CD4-positive, alpha-beta T cell treated with Interleukin-15 for 4 hours (primary cell): Measurements from ENCODE around the gene EFNA5.

Experiments used
- DNase-seq: peaks from one replicate; pipeline ENCODE4 v3.0.0-alpha.2; 2020; ENCODE audit warnings: low spot score

Gene EFNA5

DNA sequence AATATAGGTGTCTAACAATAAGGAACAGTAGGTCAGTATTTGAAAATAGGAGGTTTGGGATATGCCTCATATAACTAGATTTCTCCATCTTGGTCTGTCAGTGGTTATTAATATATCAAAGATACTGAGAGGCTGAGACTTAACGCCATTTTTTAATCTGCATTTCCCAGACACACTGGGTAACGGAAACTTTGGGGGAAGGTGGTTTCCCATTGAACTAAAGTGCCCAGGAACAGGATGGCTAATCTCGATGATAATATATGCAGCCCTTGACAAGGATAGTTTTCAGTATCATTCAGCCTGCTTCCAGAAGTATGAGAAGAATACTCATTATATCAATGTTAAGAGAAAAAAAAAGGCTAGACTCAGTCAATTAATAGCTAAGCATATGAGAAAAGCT lies 30.7 kb downstream of the EFNA5 start:
- no peak for DNase-seq

DNA sequence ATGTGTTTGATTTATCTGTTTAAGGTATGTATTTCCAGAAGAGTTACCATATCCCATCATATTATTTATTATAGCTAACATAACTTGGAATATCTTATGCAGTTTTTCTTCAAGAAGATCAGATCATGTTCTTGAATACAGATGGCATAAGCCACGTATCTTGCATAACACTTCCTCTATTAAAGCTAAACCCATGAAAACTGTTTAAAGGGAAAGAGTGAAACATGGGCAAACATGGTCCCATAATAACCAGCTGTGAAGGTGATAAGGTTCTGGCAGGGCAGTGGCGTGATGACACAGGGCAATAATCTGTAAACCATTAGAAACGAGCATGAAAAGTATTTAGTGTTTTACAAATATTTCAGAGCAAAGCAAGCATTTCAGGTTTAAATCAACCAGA lies 34.2 kb downstream of the EFNA5 start:
- no peak for DNase-seq

DNA sequence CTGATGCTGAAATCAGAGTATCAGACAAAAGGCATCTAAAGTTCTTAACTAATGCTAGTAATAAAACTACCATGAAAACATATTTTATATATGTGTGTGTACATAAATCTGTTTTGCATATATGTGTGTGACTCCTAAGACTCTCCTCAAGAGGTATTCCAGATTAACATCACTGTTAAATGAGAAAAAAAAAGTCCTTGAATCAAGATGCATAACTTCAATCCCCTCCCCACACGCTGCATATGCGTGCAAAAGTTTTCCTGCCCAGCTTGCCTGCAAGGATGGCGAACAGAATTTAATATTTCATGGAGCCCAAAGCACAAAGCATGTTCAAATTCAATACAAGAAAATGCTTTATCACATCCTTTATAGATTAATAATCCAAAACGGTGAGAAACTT lies 34.7 kb downstream of the EFNA5 start:
- no peak for DNase-seq

DNA sequence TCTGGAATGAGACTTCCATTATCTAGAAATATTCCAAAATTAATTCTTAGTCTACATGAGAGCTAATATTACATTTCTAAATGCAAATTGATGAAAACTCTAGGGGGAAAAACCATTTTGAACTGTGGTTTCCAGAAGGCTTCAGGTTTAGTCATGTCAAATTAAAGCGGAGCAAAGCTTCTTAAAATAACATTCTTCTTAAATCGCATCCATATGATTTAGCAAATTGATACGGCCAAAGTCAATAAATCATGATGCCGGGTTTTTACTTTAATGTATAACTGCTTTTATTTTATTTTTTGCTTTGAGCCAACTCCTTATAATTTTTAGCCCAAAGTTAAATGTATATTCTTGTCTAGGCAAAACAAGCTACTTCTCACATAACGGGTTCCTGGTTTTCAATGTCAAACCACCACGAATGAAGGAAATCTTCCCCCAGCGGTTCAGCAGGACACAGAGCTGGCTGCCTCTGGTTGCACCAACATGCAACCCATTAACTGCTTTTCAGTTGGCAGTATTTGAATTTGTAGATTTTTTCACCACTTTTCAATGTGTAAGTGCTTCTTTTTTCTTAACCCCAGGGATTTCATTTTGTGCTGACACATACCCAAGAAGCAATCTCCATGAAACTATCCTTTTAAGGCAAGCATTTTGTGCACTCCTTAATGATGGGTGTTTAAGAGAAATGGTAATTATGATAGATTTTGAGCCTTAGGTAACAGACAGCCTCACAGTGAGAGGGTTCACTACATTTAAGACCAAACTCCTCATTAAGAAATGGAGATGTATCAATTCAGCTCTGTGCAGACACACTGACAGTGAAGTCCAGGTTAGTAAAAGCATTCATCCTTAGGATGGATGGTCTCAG lies 35.5 kb downstream of the EFNA5 start:
- no peak for DNase-seq

DNA sequence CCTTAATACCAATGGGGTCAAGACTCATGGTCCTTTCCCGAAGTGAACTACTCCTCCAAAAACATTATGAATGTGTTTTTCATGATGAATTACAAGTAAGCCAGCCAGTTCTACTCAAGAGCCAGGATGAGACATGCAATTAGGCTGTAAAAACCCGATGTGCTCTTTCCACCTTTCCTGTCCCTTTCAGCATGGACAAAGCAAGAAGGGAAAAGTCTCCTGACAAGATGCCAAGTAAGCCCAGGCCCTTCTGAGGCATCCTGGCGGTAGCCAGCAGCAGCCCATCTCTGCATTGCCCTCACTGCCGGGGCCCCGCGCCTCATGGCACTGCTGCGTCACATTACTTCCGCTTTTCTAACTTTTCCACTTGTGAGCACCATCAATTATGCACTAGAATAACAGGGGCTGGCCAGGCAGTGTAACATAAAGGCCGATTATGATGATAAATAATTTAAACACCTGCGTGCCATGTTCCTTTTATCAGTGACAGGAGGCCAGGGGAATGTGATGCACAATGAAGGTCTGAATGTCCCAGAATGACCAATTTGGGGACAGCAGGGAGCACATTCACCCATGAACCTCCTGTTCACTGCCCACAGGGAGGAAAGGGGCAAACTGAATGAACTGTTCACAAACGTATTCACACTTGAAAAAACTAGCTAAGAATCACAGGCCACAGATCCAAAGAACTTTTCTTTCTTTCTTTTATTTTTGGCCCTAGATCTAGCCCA lies 37.4 kb downstream of the EFNA5 start:
- no peak for DNase-seq

DNA sequence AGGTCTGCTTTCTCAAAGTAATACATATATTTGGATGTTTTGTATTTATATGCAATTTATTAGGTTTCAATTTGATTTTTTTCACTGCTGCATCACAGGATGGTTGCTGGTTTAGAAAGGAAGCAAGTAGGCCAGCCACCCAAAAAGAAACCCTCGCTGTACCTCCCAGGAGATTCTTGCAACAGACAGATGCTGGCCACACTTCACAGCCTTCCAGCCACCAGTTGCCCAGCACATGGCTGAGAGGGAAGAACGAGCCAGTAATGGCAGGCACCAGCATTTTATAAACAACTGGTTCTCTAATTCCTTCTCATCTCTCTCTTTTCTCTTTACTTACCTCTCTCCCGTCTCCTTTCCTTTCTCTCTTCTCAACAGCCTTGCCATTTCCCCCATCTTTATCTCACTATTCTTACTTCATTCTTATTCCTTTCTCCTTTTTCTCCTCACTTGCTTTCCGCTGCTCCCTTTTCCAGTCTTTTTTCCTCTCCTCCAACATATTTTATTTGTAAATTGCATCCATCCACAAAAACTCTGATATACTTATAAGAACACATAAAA lies 38.9 kb downstream of the EFNA5 start:
- no peak for DNase-seq

DNA sequence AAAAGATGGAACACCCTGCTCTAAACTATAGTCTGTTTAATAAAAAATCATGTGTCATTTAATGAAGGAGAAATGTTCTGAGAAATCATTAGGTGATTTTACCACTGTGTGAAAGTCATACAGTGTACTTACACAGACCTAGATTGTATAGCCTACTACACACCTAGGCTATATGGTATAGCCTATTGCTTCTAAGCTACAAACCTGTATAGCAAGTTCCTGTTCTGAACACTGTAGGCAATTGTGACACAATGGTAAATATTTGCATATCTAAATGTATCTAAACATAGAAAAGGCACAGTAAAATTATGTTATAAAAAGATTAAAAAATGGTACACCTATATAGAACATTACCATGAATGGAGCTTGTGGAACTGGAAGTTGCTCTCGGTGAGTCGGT lies 40.6 kb downstream of the EFNA5 start:
- no peak for DNase-seq

DNA sequence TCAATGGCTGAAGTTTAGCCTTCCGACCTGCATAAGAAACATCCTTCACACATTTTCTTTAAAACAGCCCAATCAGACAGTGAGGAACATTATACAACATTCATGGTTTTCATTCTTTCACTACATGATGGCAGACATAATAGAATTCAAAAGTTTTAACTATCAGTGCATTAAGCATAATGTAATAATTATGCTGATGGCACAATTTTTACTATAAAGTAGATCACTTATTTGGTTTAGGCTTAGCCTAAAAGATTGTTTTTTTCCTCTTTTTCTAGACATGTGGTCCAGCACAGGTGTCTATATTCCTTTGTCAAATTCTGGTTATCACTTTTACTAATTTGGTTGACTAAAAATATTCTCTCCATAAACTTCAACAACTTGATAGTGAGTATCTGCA lies 46.5 kb downstream of the EFNA5 start:
- DNase-seq: no peak

DNA sequence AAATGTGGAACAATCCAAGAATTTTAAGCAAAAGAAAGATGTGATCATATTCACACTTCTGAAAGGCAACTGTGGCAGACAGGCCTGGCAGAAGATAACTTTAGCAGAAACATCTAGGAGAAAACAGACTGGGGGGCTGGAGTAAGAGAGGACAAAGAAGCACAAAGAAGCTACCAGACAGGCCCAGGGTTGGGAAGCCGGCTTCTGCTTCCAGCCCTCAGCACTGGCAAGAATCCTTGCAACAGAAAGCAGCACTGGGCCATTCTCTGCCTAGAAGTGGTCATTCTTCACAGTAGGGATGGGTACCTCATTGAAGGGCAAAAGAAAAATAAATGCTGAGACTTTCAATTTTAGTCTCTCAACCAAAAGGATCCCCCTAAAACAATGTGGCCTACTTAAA lies 49.6 kb downstream of the EFNA5 start:
- DNase-seq: no peak

DNA sequence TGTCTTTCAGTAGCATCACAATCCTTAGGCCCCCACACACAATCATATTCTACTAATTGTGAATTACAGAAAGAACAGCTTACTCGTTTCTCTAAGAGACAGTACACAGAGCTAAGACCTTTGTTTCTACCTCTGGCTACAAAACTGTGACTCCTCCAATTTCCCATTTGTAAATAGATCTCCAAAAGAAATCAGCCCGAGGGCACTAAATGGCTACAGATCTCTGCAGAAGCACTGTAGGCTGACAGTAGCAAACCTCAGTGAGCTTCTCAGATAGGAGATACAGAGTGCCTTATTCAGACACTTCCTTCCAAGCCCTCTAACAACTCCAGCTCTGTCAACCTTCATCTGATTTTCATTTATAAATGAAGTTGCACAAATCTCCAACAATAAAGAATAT lies 51.0 kb downstream of the EFNA5 start:
- DNase-seq: no peak

DNA sequence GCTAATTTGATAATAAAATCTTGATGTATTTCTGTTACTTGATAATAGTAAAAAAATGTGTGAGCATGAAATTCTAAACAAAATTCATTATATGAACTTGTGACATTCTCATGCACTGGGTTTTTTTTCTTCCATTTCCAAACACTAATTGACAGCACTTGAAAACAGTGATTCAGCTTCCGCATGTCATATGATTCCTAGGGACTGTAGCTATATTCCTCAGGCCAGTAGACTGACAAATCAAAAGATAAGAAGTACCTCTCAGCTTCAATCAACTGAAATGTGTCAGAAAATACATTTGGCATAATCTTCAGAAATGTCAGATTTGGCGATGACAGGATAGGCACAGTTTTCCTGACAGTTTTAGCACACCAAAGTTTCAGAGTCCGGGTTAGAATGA lies 52.5 kb downstream of the EFNA5 start:
- DNase-seq: no peak

DNA sequence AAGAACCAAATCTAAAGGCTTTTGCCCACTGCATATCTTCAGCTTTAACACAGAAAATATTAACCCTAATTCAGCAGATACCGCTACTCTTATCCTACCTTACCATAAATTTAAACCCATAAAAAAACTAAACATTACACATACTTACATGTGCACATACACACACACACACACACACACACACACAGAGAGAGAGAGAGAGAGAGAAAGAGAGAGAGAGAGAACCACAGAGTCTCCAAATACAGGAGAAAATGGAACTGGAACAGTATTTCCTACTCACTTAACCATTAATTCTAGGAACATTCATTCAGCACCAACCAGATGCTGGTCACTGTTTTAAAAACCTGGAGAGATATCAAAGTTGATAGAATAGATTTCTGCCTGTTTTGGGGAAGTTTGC lies 53.7 kb downstream of the EFNA5 start:
- DNase-seq: no peak

DNA sequence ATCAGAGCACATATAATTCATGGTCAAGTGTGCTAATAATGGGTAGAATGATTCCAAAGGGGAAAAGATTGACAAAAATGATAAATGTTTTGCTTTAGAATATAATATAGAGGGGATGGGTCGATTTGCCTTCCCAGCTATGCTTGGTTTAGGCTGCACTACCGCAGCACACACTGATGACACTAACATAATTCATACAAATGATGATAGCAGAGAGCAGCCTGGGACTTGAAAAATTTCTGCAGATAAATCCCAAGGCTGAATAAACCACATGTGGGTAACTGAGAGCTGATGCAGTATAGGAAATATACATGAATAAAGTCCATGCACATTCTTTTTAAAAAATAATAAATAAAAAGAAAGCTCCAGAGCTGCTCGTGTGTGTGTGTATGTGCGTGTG lies 54.5 kb downstream of the EFNA5 start:
- no peak for DNase-seq

DNA sequence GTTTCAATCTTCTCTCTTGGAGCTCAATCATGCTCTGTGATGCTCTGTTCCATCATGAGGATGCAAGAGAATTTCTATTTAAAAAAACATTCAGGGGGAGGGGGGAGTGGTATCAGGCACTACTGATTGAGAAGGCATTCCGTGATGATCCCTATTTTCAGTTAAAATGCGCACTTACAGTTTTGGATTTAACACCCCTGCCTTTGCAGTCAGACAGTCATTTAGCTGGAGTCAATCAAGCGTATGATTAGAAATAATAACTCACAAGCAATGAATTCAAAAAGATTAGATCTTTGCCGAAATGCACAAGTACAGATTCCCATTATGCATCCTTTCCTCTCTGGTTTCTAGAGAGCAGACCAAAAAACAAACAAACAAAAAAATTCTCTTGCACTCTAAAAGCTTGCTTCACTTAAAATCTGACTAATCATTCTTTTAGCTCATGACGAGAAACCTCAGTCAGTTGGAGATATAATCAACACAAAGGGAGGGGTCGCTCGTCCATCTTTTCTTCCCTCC lies 55.4 kb downstream of the EFNA5 start:
- DNase-seq: no peak

DNA sequence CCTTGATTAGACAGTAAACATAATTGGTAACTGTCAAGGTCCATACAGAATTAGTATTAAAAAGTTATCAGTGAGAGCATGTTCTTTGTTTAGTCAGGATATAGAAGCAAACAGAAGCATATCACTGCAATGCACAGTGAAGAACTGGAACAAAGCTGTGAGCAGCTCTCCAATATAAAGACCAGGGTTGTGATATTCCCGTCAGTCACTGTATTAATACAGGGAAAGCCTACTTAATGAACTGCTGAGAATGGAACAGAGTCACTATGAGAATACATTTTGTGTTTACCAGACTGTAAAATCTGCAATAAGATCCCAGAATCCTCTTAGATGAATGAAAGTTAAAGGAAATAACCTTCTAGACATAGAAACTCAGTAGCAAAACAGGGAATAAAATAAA lies 58.2 kb downstream of the EFNA5 start:
- DNase-seq: no peak

DNA sequence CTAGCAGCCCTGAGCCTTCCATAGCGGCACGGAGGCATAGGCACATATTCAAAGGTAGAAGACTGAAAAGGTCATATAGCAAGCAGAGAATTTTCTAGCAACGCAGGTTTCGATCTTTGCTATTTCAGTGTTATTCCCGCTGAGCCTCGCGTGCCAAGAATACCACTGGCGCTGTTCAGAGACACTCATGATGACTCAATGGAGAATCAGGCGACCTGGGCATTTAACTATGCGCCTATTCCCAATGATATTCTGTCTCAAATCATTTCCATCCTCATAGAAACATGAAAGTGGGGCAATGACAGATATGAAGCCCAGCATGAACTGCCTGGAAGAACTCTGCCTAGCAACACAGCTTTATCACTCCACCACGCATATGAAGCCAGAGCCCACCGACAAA lies 59.9 kb downstream of the EFNA5 start:
- no peak for DNase-seq

DNA sequence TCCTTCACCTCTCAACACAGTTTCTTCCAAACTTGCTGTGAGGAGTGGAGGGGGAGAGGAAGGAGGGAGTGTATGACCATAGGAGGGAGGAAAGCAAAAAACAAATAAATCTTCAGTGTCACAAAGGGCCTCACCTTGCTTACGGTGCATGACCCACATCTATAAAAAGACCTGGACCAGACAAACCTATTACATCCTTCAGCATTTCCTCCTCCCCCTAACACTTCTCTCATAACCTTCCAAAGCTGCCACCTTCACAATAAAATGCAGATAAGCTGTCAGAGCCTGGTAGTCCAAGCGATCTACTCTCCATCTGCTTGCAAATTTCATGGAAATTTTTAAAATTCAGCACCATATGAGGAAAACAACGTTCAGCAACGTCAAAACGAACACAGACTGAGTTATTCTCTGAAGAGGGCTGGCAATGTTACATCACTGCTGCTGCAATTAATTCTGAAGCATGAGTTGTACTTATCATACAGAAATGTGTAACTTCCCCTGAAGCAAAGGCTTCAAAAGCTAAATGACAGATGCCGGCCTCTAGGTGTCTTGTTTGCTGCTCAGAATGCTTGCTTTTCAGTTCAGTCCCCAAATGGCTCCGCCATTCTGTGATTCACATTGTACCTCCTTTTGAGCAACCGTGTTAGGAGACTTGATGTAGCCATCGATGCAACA lies 62.9 kb downstream of the EFNA5 start:
- no peak for DNase-seq

DNA sequence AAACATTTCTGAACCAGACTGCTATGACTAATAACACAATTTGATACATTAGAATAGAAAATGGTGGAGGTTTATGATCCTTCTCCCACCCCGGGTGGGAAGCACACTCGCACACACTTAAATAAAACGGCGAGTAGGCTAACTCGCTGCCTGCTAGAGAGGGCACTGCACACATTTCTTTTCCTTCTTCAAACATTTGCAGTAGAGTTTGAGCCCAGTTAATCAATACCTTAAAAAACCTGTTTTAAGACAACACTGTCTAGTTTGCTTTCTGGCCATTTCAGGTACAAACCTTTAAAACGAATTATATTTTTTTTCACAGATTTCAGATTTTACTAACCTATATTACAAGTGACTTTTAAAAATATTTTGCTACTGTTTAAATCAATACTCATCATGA lies 63.5 kb downstream of the EFNA5 start:
- no peak for DNase-seq

DNA sequence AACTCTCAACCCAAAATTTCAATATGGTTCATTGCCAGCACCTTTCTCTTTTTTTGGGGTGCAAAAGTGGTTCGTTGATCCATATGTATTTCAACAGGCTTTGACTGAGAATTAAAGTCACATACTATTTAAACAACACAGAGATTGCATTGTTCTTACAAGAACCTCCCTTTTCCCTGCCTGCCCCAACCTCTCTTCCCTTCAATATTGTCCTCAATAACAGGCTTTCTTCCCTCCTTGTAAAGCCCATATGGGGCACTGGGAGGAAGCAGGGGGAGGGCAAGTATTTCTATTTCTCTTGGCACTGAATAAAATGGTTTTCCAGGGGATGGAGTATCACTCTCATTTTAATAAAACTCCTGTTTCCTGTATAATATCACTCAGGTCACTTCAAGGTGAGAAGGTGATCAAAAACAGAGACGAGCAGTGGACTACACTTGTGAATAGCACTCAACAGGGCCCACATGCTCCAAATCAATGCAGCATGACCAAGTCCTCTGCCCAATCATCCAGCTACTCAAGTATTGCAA lies 65.1 kb downstream of the EFNA5 start:
- no peak for DNase-seq

DNA sequence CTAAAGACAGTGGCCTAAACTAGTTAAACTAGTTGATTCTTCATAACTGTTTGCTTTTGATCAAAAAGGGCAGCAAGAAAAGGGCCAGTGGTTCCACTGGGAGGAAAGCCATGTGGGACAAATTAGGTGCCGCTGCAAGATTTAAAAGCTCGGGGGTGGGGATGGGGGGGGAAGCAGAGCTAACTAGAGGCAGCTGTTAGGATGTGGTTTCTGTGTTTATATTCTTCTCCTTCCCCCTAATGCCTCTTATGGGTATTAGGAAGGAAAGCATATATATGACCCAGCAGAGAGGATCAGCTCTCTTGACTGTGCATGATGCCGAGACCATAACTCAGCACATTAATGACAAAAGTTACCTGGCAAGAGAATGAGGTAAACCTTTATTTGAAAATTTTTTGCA lies 65.7 kb downstream of the EFNA5 start:
- no peak for DNase-seq

DNA sequence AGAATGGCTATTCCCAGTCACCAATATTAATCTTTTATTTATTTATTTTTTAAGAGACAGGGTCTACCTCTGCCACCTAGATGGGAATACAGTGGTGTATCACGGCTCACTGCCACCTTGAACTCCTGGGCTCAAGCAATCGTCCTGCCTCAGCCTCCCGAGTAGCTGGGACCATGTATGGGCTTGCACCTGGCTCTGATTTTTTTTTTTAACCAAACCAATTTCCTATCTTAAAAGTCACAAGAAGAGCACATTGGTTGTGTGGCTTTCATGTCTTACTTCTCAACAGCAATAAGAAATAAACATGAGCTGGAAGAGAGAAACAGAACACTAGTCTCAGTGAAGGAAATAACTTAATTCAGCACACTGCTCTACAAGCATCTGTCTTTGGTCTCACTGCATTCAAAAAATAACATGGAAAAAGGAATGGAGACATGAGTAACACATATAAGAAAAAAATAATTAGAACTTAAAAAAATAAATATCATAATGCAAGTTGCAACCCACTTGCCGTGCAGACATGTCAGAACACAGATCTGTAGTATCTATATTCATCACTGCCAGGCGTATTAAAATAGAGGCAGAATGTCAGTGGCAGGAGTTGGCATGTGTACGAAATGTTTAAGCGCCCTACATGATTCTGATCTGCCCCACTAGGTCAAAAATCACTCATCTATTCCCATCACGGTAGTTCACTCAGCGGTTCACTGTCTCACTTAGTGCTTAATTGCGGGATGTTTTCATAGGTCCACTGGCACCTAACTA lies 66.4 kb downstream of the EFNA5 start:
- DNase-seq: no peak

DNA sequence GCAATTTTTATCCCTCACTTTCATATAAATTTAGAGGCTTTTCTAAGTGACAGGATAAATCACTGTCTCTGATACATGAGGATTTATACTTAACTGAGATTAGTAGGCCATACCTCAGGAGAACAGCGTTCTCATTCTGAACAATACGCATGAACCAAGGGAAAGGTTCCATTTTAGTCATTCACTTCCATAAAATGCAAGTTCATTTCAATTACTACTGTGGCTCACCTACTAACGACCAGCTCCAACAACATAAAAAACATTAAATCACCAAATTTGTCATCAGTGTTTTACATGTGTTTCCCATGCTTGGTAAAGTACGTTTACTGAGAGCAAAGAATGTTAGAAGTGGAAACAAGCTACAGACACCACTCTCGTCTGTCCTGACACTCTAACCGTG lies 67.4 kb downstream of the EFNA5 start:
- DNase-seq: no peak
